CD4-positive, alpha-beta T cell treated with Interleukin-2 at 100 ng/mL for 4 hours (primary cell): ENCODE data around the gene SLC30A2.

Experiments
- DNase-seq: peaks from one replicate; pipeline ENCODE4 v3.0.0-alpha.2; 2020; ENCODE audit warnings: low spot score

Gene SLC30A2

GRCh38 chr1:26021647-26022403, 24.1 kb downstream of the SLC30A2 start, which contains the start of gene EXTL1:
Gene EXTL1, plus strand, starts transcription at chr1:26021775. Its CDS starts 872 bp downstream, at chr1:26022647.
- no peak for DNase-seq

GRCh38 chr1:26020941-26021646, 24.8 kb downstream of the SLC30A2 start:
- no peak for DNase-seq

DNA sequence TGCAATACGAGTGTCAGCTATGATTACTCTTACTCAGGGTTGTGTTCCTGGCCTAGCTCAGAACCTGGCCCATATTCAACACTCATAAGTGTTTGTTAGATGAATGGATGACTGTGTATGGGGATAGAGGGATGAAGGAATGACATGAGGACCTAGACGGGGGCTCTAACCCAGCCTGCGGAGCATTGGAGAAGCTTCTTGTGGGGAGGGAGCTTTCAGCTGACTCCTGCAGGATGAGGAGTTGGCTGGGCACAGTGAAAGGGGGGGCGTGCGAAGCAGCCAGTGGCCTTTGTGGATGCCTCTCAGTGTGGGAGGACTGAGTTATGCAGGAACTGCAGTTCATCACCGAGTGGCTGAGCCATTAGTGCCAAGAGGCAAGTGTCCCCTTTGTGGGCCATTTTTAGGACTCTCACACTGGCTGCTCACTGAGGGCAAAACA, 25.6 kb downstream of the SLC30A2 start:
- DNase-seq = no peak

DNA sequence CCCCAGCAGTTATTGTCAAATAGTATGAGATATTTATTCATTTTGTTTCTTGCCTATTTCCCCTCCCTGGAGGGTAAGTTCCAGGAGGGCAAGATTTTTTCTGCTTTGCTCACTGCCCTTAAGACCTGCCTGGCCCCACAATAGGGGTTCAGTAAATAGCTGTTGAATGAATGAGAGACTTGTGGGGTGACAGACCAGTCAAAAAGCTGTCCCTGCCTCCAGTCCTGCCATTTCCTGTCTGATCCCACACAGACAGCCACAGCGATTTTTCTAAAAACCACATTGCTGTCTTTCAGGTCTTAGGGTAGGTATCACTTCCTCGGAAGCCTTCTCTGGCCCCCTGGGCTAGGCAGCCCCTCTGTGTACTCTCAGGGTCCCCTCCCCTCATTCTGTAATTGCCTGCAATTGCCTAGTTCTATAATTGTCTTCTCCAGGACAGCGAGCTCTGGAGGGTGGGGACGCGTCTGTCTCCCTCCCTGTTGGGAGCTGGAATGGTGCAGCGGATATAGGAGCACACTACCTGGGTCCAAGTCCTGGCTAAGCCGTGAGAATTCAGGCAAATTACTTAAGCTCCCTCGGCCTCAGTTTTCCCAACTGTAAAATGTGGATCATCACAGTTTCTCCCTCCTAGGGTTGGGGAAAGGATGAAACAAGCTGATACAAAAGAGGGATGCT, 26.1 kb downstream of the SLC30A2 start:
- no peak for DNase-seq

GRCh38 chr1:26017606-26018005, 28.3 kb downstream of the SLC30A2 start:
- no peak for DNase-seq

- no peak for DNase-seq
These were observed 28.9 kb downstream of the SLC30A2 start for GRCh38 chr1:26016953-26017545.

- DNase-seq = no peak
These were observed 29.5 kb downstream of the SLC30A2 start for GRCh38 chr1:26016258-26016952.

DNA sequence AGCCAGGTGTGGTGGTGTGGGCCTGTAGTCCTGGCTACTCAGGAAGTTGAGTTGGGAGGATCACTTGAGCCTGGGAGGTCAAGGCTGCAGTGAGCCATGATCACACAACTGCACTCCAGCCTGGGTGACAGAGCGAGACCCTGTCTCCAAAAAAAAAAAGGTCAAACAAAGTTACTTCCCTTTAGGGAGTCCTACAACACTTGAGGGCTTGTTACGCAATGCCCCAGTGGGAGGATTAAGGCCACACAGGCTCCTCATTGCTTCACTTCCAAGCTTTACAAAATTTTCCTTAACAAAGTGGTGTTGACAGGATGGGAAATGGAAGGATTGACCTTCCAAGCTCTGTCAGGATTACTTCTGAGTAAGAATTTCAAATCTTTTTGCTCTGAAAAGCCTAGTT, 30.6 kb downstream of the SLC30A2 start:
- no peak for DNase-seq

DNA sequence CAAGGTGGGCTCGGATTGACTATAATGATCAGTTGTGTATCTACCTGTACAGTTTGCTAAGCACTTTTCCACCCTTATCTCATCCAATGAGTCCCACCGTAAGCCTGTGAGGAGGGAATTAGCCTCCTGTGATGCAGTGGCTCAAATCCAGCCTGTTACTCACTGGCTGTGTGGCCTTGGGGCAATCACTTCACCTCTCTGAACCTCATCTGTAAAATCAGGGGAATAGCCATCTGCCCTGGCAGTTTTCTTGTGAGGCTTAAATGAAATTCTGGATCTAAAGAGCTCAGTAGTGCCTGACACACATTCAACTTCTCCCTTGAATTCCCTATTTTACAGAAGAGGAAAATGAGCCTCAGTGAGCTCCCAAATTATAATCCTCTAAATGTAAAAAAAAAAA, 31.7 kb downstream of the SLC30A2 start:
- DNase-seq = no peak

DNA sequence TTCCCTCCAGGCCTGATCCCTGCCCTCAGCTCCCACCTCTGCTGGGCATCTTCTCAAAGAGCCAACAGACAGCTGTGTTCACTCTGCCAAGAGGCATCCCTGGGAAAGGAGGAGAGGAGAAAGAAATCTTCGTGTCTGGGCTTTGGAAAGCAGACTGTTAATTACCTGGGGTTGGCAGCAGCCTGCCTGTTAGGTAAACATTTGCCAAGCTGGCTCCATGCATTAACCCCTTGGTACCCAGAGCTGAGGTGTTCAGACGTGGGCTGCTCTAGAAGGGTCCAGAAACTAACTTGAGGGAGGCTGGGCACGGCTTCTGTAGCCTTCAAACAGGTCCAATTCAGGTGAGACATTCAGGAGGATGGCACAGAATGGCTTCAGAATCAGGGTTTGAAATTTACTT, 33.1 kb downstream of the SLC30A2 start:
- no peak for DNase-seq

- no peak for DNase-seq
These were observed 35.1 kb downstream of the SLC30A2 start for GRCh38 chr1:26010825-26011224.

DNA sequence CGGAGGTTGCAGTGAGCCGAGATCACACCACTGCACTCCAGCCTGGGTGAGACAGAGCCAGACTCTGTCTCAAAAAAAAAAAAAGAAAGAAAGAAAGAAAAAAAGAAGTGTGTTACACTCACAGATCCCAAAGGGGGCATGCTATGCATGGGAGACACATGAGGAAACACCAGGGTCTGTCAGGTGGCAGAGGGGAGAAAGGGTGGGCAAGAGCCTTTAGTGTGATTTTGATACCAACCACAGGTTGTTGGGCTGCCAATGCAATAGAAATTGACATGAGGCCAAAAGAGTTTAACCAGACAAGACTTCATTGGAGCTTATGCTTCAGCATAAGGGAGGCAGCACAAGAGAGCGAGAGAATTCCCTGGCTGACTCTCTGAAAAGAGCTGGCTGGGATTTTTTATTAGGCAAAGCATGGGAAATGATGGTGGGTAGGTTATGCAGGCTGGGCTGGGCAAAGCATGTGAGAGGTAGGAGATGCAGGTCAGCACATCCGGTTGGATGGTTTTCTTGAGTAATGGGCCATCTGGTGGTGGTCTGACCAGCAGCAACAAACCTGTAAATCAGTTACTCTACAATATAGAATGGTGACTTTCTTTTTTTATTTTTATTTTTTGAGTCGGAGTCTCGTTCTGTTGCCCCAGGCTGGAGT, 36.0 kb downstream of the SLC30A2 start:
- no peak for DNase-seq

- DNase-seq = no peak
These were observed 39.2 kb downstream of the SLC30A2 start for GRCh38 chr1:26006710-26007109.

DNA sequence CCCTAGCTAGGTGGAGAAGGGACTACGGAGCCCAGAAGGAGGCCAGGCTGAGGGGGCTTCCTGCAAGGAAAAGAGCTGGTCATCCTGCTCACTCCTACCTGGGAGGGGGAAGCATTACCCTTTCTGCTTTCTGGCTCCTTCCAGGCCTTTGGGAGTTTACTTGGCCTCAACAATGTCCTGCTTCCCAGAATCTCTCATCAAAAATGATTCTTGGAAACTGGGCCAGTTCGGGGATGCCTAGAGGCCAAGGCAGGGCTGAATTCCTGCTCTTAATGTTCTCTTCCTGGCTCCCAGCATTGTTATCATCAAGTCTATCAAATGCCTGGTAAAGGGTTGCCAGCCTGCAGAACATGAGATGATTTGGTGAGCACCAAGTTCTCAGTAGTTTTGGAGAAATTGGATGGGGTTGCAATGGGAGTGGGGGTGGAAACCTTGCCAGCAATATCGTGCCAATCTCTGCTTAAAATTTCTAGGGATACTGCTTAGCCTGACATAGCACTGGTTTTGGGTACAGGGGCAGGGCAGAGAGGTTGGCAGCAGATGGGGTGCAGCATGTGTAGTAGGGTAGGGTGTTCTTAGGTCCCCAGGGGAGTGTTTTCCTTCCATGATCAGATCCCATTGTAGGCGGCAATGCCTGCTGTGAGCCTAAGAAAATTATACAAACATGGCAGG, 40.3 kb downstream of the SLC30A2 start:
- no peak for DNase-seq

DNA sequence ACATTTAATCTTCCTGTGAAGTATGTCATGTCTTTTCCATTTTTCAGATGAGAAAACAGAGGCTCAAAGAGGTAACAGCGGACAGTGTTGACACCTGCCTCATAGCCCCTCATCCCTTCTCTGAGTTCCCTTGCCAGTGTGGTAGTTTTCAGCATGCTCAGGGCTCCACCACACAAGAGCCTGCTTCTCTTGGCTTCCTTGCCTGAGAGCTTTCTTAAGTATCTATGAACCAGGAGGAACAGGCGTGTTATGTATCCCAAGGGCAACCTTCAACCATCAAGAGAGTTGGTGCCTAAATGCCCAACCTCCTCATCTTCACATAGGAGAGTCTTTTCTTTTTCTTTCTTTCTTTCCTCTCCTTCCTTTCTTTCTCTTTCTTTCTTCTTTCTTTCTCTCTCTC, 42.2 kb downstream of the SLC30A2 start:
- DNase-seq = no peak

DNA sequence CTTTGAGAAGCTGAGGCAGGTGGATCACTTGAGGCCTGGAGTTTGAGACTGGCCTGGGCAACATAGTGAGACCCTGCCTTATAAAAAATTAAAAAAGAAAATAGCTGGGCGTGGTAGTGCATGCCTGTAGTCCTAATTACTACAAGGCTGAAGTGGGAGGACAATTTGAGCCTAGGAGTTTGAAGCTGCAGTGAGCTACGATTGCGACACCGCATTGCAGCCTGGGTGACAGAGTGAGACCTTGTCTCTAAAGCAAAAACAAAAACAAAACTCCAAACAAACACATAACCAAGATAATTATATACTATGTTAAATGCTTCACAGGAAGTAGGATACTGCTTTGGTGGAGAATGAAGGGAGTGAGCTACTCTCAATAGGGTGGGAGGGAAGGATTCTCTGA, 42.7 kb downstream of the SLC30A2 start:
- no peak for DNase-seq

GRCh38 chr1:25999041-25999800, 46.7 kb downstream of the SLC30A2 start:
- DNase-seq = no peak

GRCh38 chr1:25997828-25998761, 47.8 kb downstream of the SLC30A2 start, which contains the start of gene PAFAH2:
Gene PAFAH2, minus strand, starts transcription at chr1:25998063. Its CDS starts 7,247 bp downstream, at chr1:25990816.
- peak; percentile 99 for DNase-seq
